Activated CD4-positive, alpha-beta T cell treated with anti-CD3 and anti-CD28 coated beads for 48 hours (primary cell): ENCODE measurements around the gene MYO16.
"Not testable (repeated sequence)": the region's sequence is repeated elsewhere in the genome, so short reads cannot be mapped to it uniquely, and the experiment has no call there.

ENCODE experiments used
- DNase-seq: peaks from one replicate; pipeline ENCODE4 v3.0.0-alpha.2; 2020

The MYO16 gene

DNA sequence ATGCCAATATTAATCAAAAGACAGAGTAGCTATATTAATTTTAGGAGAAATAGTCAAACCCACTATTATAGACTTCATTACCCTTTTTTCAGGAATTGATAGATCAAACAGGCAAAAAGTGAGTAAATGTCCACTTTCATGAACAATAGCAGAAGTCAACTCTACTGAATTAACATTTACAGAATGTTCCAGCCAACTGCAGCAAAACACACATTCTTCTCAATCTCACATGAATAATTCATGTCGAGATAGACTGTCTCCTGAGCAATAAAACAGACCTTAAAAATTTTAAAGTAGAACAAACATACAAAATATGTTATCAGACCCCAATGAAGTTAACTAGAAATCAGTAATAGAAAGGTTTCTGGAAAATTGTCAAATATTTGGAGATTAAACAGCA is 118.4 kb downstream of the MYO16 start:
- no peak for DNase-seq

DNA sequence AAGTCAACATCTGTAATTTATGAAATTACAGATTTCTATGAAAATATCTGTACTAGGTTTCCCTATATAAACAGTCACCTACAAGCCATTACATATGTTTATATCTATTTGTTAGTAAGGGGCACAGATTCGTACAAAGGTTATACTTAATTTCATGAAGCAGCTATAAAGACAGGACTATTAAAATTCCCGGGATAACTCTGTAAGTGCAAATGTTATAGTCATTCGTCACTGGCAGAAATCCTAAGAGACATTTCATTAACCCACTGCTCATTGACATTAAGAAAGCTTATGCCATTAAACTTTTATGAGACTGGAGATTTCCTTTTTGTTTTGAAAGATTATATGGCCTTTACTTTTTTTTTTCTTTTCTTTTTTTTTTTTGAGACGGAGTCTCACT is 122.9 kb downstream of the MYO16 start:
- no peak for DNase-seq

DNA sequence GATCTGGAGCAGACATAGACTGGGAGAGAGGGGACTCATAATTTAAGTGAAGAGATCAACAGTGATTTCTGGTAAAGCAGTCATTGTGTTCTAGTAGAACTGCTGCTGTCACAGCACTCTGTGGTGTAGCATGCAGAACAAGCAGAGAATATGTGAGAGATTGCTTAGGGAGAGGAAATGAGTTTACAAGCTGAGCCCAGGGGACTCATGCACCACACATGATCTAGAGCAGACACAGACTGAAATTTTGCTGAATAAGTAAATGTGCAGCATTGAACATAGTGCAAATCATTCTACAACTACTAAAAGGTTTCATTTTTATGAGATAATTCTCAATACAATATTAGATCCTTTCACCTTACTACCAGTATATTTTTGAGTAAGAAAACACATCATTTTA is 125.7 kb downstream of the MYO16 start:
- DNase-seq = no peak

DNA sequence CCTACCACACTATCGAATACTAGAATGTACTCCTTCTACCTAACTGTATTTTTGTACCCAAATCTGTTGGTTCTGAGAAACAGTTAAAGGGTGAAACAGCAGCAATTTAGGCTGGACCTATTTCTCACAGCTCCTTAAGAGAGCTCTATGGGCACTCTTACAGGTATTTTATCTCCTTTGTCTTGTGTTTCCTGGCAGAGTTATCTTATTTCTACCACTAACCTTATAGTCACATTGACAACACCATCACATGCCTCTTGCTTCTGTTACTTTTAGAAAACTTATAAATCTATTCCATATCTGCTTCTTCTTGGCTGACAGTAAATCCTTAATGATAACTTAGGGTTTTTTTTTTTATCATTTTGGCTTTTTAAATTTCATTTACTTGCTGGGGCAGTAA is 130.7 kb downstream of the MYO16 start:
- no peak for DNase-seq

DNA sequence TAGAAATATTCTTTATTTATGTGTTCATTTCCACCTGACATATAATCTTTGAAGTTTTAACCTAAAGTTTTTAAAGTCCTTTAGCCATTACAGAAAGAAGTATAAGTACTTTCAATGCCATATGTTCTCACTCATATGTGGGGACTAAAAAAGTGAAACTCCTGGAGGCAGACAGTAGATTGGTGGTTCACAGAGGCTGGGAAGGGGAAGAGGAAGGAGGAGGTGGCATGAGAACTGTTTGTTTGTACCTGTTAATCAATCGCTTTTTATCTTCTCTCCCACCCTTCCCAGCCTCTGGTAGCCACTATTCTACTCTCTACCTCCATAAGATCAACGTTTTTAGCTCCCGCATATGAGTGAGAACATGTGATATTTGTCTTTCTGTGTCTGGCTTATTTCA is 131.1 kb downstream of the MYO16 start:
- DNase-seq = no peak

DNA sequence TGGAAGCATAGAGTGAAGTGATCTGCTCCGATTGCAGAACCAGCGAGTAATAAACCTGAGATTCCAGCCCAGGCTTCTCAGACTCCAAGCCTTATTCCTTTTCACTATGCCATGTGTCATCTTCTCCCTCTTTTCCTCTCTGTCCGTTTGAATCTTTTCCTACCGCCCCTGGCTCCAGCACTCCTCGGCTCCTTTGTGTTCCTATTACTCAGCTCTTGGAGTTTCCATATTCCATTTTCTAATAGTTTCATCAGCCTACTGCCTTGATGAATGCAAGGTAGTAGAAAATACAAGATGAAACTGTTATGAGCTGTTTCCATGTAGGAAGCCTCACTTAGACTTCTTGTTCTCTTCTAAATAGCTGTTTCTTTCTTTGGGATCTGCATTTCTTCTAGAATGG is 138.6 kb downstream of the MYO16 start:
- DNase-seq = no peak

DNA sequence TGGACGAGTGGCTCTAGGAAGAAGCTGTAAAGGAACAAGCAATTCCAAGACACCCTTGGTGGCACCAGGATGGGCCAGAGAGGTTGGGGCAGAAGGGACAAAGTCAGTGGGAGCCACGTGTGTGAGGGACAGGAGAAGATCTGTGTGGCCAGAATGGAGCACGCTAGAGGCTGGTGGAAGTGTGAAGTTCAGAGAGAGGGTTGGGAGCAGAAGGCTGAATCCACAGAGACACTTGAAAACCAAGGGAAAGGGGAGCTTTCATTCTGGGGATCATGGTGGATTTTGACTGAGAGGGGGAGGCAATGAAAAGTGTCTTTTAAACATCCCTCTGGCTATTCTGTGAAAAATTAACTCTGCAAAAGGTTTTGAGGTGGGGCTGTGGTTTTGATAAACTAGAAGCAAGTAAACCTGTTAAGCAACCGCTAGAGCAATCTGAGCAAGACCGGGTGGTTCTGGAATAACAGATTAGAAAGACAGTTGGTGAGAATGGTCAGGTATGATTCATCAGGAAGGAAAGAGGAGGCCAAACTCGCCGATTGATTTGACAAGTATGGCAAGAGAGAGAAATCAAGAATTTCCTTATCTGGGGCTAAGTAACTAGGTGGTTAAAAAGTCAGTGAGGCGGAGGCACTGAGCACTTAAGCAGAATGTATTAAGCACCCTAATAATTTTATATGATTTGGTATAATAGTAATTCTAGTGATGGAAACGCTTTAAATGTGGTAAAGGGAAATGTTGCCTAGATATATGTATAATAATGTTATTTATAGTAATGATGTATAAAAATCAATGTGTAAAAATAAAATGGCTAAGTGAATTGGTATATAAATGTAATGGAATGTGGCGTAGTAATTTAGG is 140.0 kb downstream of the MYO16 start:
- no peak for DNase-seq

DNA sequence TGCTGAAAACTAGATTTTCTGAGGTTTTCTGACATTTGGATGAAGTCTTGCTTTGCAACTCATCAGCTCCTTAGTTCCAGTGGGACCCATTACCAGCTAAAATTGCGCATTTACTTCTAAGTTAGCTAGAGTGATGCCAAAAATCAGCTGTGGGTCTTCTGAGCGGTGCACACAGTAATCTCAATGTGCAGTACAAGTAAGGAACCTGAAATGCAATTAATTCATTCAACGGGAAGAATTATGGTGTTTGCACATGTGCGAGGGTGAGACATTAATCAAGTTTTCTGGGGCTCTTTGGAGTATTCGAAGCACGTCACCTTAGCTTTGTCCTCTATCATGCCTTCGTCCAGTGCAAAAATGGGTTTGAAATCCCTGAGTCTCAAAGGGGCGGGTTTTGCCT is 146.2 kb downstream of the MYO16 start:
- no peak for DNase-seq

DNA sequence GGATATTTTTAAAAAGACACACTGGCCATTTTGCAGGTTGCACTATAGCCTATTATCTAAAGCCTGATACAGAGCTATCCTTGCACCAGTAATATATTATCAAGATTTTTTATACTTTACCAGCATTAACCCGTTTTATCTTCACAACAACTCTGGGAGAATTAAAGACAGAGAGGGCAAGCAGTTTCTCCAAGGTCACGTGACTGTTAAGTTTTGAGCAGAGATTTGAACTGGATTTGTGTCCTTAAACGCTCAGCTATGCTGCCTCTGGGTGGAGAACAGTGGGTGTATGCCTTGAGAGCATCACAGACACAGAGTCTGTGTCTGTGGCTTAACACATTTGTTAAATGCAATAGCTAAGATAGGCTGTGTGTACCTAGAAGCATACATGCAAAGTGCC is 147.2 kb downstream of the MYO16 start:
- no peak for DNase-seq

DNA sequence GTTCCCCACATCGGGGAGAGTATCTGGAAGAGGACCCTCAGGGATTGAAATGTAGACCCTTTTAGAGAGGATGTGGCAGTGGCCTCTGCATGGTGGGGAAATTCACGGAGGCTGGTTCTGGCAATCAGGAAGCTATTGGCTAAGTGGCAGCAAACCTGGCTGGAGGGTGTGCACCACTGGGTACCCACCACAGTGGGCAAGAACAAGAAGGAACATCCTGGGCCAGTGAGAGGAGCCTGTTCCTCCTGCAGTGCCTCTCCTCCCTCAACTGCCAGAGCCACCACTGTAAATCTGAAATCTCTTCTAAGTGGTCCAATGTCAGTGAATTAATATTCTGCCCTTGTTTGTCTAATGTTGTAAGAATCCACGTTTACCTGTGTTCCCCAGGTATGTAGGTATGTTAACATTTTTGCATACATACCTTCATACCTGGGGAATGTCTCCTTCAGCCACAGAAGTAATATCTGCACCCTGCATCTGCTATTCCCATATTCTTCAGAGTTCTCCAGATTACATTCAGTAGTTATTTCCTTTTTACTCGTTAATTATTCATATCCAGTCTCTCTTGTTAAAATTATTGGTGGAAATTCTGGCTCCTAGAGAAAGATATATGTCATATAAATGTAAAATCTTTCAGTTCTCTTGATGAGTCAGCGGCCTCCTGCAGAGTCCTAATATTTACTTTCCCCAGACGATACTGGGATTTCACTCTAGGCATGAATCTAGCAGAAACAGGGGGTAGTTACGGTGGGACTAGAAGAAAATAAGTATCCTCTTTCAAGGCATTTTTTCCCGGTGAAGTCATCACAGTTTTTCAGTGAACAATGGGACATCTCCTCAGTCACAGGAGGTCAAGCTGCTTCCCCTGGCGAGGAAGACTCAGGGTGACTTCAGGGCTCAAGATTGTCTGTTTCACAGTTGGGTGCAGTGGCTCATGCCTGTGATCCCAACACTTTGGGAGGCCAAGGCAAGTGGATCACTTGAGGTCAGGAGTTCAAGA is 148.3 kb downstream of the MYO16 start:
- no peak for DNase-seq

DNA sequence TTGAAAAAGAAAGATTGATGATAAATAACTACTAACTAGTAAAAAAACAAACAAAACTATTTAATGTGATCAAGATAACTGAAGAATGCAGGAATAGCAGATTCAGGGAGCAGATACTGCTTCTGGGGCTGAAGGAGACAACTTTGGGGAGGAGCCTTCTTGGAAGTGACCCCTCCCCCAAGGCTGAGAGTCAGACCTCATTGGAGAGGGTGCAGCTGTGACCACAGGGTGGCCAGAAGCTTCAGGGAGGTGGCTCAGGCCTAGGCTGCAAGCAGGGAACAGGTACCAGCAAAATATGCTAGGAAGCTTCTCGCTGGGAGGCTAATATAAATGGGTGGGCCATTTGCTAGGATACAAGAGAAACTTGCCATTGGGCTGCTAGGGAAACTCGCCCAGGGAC is 149.9 kb downstream of the MYO16 start:
- DNase-seq = no peak

DNA sequence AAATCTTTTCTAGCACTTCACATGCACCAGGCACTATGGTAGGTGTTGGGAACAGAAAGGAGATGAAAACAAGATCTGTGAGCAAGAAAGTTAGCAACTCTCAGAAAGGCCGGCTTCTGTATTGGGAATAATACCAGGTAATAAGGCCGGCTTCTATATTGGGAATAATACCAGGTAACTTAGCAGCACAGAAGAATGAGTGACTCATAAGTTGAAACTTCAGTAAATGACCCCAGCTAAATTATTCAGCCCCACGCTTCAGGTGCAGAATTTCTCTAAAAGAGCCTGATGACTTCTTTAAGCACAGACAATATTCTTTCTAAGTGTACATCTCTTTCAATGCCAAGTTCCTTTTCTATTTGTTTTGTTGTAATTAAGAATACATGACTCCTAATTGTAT is 151.3 kb downstream of the MYO16 start:
- DNase-seq = no peak

DNA sequence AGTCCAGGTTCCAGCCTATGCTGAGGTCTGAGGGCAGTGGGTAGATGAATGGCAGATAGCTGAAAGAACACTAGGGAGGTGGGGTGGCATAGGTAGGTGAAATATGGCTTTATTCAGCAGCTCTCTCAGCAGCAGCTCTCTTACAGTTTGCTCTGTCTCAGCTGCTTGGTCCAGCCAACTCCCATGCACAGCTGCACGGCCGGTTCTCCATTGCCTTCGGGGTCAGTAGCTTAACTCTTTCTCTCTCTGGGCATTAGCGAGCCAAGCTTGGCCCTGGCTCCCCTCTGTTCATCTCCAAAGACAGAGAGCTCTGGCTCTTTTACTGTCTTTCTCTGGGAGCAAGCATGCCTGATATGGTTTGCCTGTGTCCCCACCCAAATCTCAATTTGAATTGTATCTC is 151.9 kb downstream of the MYO16 start:
- no peak for DNase-seq

DNA sequence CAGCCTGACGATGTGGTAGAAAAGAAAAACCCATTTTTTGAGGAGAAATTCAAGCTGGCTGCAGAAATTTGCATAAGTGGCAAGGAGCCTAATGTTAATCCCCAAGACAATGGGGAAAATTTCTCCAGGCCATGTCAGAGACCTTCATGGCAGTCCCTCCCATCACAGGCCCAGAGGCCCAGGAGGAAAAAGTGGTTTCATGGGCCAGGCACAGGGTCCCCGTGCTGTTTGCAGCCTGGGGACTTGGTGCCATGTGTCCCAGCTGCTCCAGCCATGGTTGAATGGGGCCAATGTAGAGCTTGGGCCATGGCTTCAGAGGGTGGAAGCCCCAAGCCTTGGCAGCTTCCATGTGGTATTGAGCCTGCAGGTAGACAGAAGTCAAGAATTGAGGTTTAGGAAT is 153.1 kb downstream of the MYO16 start:
- not testable (repeated sequence) for DNase-seq

DNA sequence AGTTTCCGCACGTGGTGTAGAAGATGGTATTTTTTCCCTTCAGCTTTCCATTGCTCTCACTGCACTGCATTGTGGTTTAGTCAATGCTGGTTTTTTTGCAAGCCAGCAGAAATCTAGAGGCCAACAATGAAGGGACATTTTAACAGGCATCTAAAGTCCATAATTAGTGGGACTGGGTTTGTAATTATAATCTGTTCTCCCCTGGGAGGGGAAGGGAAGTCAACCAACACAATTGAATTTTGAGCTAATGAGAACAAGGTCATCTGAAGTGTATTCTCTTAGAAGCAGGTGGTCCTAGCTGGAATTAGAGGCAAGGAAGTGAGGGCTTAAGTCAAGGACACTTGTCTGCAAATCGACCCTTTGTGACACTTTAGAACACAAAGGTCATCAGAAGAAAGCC is 156.4 kb downstream of the MYO16 start:
- DNase-seq = no peak

DNA sequence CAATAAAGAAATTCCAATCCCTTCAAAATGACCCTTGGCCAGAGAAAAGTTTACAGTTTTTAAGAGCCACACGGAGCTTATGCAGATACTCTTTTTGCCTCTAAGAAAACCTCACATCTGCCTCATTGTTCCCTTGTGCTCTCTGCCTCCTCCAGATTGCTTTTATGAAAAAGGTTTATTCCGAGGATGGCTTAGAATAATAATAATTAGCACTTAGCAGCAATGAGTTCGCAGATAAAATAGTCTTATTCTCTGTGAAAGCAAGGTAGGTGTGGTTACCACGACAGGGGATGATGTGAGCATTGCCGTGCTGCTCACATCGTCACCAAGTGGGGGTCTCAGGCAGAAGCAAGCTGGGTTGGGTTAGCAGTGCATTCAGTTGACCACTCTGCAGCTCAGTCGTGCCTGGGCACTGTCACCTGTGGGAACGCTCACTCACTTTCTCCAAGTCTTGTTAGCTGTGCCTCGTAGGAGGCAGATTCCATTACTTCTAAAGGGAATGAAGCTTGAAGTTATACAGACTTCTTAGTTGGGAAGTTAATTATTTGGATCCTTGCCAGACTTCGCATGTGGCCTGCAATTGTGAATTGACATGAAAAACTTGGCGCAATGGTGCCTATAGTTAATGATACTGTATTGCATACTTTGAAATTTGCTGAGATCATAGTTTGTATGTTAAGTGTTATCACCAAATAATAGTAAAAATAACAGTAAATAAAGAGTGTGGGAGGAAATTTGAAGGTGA is 157.2 kb downstream of the MYO16 start:
- DNase-seq = no peak

DNA sequence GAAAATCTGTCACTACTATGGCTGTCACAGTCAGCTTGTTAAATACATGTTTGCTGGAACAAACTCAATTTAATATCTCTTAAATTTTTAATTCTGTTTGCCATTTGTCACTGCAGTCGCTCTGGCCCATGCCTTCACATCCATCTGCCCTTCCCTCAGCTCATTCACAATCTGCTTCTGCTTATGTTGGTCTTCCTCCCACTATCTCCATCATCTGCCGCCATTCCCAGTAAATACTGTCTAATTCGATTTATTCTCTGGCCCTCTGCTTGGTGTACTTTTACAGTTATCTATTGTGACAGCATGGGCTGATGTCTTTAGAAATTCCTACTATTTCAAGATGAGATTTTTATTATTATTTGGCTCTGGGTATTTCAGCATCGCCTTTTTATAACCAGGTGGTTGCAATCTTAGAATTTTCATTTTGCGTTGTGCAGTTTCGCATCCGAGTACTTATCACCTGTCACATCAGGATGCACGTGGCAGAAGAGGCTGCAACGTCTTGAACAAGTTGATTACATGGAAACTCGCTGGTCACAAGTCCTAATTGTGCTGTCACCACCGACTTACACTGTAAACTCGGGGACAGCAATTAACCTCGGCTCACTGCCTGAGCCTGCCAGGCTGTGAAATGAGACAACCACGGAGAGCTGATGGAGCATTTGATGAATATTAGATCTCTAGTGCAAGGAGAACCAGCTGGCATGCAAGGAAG is 158.4 kb downstream of the MYO16 start:
- no peak for DNase-seq

DNA sequence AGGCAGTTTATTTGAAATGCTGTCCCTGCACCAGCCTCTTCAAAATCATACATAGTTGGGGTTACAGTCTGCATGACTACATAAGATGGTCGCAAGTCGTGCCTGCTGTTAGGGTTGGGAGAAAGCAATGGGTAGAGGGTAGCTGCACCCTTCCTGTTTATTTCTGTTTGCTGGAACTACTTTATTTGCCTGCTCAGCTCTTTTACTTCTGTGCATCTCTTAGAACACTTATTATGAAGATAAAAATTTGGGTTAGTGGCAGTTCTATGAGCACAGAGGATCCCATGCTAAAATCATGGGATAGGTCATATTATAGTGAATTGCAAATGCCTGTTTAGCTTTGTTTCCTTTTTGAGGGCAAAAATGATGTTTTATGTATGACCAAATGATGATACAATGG is 160.1 kb downstream of the MYO16 start:
- no peak for DNase-seq

DNA sequence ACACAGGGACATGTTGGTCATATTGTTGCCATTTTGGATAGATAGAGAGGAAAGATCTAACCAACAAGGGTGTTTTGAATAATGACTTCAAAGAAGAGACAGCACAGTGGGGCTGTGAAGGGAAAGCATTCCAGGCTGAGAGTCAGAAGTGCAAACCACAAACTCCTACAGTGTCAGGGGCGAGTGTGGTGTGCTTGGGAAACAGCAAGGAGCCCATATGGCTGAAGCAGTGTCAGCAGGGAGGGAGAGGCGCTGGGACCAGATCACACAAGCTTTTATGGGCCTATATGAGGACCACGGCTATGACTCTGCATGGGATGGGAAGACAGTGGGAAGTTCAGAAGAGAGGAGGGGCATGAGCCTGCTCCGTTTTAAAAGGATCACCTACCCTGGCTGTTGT is 166.4 kb downstream of the MYO16 start:
- no peak for DNase-seq

DNA sequence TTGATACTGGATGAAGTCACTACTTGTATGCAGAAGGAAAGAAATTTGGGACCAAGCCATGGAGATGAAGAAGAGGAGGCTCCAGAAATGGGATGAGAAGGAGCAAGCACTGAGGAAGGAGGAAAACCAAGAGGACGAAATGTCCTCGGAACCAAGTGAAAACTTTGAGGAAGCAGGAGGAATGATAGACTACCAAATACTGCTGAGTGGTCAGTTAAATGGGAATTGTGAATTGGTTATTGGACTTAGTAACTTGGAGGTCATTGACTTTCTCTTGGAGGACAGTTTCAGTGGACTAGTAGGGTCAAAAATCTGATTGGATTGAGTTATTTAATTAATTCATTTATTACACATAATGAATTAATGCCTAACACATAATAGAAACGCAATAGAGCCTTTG is 167.9 kb downstream of the MYO16 start:
- DNase-seq = no peak

DNA sequence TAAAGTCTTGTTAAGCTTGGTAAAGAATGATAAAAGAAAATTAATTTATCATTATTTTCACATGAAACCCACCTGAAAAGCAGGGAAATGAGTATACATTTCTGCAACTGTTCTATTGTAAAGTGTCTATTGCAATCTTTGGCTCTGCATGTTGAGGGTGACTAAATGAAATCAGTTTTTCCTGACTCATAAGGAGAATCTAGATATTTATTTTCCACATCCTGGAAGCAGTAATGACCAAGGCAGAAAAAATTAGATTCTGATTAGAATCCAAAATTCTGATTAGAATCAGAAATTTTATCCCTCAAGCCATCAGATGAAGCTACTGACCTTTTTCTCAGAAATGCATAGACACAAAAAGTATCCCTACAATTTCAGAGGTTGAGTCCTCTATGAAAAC is 178.4 kb downstream of the MYO16 start:
- DNase-seq = no peak

DNA sequence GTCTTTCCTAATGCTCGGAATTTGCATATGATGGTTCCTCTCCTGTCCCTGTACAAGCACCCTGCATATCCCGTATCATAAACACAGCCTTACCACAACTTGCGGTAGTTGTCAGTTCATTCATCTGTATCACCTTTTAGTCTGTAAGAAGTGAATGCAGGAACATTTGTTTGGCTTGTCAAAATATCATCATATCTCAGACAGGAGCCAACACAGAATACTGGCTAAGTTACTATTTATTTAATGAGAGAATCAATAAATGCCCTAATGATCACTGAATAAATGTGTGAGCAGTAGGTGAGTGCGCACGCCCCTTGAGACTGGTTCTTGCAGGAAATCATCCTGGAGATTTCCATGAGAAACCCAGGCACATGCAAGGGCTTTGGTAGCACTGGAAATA is 182.8 kb downstream of the MYO16 start:
- DNase-seq = no peak

DNA sequence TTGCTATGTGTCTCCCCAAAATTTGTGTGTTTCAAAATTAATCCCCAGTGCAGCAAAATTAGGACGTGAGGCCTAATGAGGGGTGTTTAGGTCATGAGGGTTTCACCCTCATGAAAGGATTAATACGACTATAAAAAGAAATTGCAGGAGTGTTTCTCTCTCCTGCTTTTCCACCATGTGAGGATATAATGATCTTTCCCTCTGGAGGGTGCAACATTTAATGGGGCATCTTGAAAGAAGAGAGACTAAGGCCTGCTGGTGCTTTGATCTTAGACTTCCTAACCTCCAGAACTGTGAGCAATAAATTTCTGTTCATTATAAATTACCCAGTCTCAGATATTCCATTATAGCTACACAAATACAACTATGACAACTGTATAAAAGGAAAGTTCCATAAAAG is 183.2 kb downstream of the MYO16 start:
- DNase-seq = no peak
